ENCODE measurements around the gene OAT. TPM values are rescaled to one million over a fixed set of nuclear protein-coding genes. Genes with fewer than 3 reads are reported as not detected.

OAT gene
- total RNA-seq, 1 donor from 2014 or later = 56.7 TPM

DNA sequence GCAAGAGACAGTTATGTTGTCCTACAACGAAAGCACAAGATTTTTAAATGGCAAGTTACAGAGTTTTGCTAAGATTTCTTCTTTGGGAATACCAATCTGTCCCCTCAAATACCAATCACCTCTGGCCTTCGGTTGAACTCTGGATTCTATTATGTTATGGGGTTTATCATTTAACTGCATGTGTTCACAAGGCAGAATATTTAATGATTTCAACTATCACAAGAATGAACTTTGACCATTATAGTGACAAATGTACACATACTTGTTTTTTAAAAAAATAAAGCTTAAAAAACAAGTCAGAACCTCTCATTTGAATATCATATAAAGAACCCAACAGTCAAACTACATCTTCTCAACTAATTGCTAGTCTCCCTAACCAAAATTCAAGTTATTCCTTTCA lies 11.3 kb downstream of the OAT start:
- H3K4me1 ChIP-seq = peaks cover 3% of the 10 kb centered on the region
- H3K27me3 ChIP-seq = no peaks in the 10 kb centered on the region
- H3K9me3 ChIP-seq (ENCODE audit: low read depth) = no peaks in the 10 kb centered on the region
- no peaks in the 10 kb centered on the region for H3K36me3 ChIP-seq
- no peak overlapping the region for H2AFZ ChIP-seq (replicated peaks)
- H3K79me2 ChIP-seq (ENCODE audit: low read depth) = no peaks in the 10 kb centered on the region
- H3F3A ChIP-seq (ENCODE audit: low read depth) = peaks cover 5% of the 10 kb centered on the region
- H3K9ac ChIP-seq = no peak overlapping the region
- no peak overlapping the region for H3K27ac ChIP-seq
- Mint-ChIP-seq H3K27me3 (ENCODE audit: insufficient read depth, low read depth) (no peaks in the 10 kb centered on the region), H3K9me3 (no peaks in the 10 kb centered on the region), H3K36me3 (peaks cover 17% of the 10 kb centered on the region), H3K4me1 (peaks cover 9% of the 10 kb centered on the region), H3K4me3 (no peak overlapping the region), H3K27ac (no peak overlapping the region)
- no peak for DNase-seq (ENCODE audit: low spot score)
- peaks cover 4% of the 10 kb centered on the region for H4K20me1 ChIP-seq (ENCODE audit: low read depth)
- no peak overlapping the region for H3K4me3 ChIP-seq
- TF ChIP-seq, protein P1, sequence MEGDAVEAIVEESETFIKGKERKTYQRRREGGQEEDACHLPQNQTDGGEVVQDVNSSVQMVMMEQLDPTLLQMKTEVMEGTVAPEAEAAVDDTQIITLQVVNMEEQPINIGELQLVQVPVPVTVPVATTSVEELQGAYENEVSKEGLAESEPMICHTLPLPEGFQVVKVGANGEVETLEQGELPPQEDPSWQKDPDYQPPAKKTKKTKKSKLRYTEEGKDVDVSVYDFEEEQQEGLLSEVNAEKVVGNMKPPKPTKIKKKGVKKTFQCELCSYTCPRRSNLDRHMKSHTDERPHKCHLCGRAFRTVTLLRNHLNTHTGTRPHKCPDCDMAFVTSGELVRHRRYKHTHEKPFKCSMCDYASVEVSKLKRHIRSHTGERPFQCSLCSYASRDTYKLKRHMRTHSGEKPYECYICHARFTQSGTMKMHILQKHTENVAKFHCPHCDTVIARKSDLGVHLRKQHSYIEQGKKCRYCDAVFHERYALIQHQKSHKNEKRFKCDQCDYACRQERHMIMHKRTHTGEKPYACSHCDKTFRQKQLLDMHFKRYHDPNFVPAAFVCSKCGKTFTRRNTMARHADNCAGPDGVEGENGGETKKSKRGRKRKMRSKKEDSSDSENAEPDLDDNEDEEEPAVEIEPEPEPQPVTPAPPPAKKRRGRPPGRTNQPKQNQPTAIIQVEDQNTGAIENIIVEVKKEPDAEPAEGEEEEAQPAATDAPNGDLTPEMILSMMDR (IDR thresholded peaks at IDR 0.05) = no peak
- TF ChIP-seq EZH2phosphoT487 (IDR thresholded peaks at IDR 0.05) = no peak
- no peak for TF ChIP-seq EZH2 (IDR thresholded peaks at IDR 0.05)
- no peak overlapping the region for H3K4me2 ChIP-seq

DNA sequence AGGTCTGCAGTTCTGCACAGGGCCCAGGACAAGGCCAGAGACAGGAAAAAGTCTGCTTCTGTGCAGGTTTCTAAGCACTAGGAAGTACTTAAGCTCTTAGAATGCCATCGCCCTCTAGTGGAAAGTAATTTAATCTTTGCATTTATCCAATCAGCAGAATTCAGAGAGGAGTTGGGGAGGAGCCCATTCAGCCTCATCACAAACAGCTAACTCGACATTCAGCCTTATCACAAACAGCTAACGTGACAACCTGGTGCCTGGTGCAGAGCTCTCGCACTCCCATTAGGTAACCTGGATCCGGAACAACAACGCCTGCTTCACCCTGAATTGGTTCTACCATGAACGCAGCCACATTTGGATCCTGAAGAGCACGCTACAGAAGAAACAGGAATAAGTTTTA lies 15.2 kb downstream of the OAT start:
- Histone ChIP-seq H4K20me1 (ENCODE audit: low read depth) (peaks cover 4% of the 10 kb centered on the region), H3K9me3 (ENCODE audit: low read depth) (no peaks in the 10 kb centered on the region), H3K9ac (no peak overlapping the region), H3F3A (ENCODE audit: low read depth) (peaks cover 5% of the 10 kb centered on the region), H3K4me1 (peaks cover 3% of the 10 kb centered on the region), H3K79me2 (ENCODE audit: low read depth) (no peaks in the 10 kb centered on the region), H3K36me3 (no peaks in the 10 kb centered on the region), H3K4me3 (no peak overlapping the region), H3K4me2 (no peak overlapping the region), H2AFZ (replicated peaks) (peak overlapping the region; percentile 38), H3K27me3 (no peaks in the 10 kb centered on the region), H3K27ac (no peak overlapping the region)
- peak; percentile 92 for DNase-seq (ENCODE audit: low spot score)
- no peaks in the 10 kb centered on the region for H3K9me3 Mint-ChIP-seq
- H3K27ac Mint-ChIP-seq = no peak overlapping the region
- H3K4me3 Mint-ChIP-seq = no peak overlapping the region
- TF ChIP-seq EZH2 (IDR thresholded peaks at IDR 0.05) = no peak
- TF ChIP-seq, protein P1 (IDR thresholded peaks at IDR 0.05) = peak; percentile 79
- no peak for TF ChIP-seq EZH2phosphoT487 (IDR thresholded peaks at IDR 0.05)
- peaks cover 21% of the 10 kb centered on the region for H3K36me3 Mint-ChIP-seq
- H3K4me1 Mint-ChIP-seq = peaks cover 9% of the 10 kb centered on the region
- H3K27me3 Mint-ChIP-seq (ENCODE audit: insufficient read depth, low read depth) = no peaks in the 10 kb centered on the region

DNA sequence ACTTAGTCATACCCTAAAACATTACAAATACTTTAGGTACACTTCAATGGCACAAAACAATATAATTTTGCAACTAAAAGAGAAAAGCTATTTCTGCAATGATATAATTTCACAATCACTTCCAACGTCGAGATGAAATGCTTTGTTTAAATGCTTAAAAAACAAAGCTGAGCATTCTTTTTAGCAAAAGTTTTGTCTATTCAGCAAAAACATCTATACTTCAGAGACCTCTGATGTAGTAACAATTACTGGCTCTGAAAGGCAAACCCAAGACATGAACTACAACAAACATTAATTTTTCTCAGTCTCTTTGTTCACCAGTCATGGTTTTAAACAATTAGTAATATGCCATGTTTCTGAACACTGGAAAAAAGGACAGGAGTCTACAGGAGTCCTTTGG lies 16.4 kb downstream of the OAT start:
- H3K79me2 ChIP-seq (ENCODE audit: low read depth) = no peaks in the 10 kb centered on the region
- H3K27me3 Mint-ChIP-seq (ENCODE audit: insufficient read depth, low read depth) = no peaks in the 10 kb centered on the region
- H3K27me3 ChIP-seq = no peaks in the 10 kb centered on the region
- no peaks in the 10 kb centered on the region for H3K9me3 ChIP-seq (ENCODE audit: low read depth)
- peaks cover 4% of the 10 kb centered on the region for H4K20me1 ChIP-seq (ENCODE audit: low read depth)
- no peak overlapping the region for H3K27ac ChIP-seq
- no peak overlapping the region for H3K4me2 ChIP-seq
- H3K27ac Mint-ChIP-seq = no peak overlapping the region
- no peak overlapping the region for H3K4me3 Mint-ChIP-seq
- TF ChIP-seq, protein P1 (IDR thresholded peaks at IDR 0.05) = no peak
- no peak for TF ChIP-seq EZH2phosphoT487 (IDR thresholded peaks at IDR 0.05)
- no peak for TF ChIP-seq EZH2 (IDR thresholded peaks at IDR 0.05)
- peaks cover 3% of the 10 kb centered on the region for H3K4me1 ChIP-seq
- peaks cover 5% of the 10 kb centered on the region for H3F3A ChIP-seq (ENCODE audit: low read depth)
- no peaks in the 10 kb centered on the region for H3K36me3 ChIP-seq
- no peak overlapping the region for H3K4me3 ChIP-seq
- no peaks in the 10 kb centered on the region for H3K9me3 Mint-ChIP-seq
- H2AFZ ChIP-seq (replicated peaks) = no peak overlapping the region
- peaks cover 9% of the 10 kb centered on the region for H3K4me1 Mint-ChIP-seq
- H3K9ac ChIP-seq = no peak overlapping the region
- DNase-seq (ENCODE audit: low spot score) = no peak
- H3K36me3 Mint-ChIP-seq = peaks cover 16% of the 10 kb centered on the region
